GM21786 (cell line): ENCODE results near the gene ZIK1.
A peak's percentile ranks its signal among the peaks of the same experiment; 100 is the strongest.

Experiments used
- ATAC-seq: cut with Tn5 transposase; IDR thresholded peaks from one replicate; pipeline ENCODE4 v1.9.1; 2021; ENCODE audit not compliant: unreplicated experiment

ZIK1 gene

DNA sequence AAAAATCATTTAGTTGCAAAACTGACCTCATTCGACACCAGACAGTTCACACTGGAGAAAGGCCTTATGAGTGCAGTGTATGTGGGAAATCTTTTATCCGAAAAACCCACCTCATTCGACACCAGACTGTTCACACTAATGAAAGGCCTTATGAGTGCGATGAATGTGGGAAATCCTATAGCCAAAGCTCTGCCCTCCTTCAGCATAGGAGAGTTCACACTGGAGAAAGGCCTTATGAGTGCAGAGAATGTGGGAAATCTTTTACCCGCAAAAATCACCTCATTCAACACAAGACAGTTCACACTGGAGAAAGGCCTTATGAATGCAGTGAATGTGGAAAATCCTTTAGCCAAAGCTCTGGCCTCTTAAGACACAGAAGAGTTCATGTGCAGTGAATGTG is 23.0 kb downstream of the ZIK1 start:
- ATAC-seq = no peak

GRCh38 chr19:57611113-57611512 is 27.2 kb downstream of the ZIK1 start:
- no peak for ATAC-seq

GRCh38 chr19:57613941-57614743 is 30.2 kb downstream of the ZIK1 start, which contains the start of gene ZNF134:
TSS of gene ZNF134 (plus strand) at chr19:57614242. CDS start at chr19:57619469, 5,227 bp downstream.
- ATAC-seq = peak; percentile 97

GRCh38 chr19:57615346-57615745 is 31.4 kb downstream of the ZIK1 start:
- ATAC-seq = no peak

DNA sequence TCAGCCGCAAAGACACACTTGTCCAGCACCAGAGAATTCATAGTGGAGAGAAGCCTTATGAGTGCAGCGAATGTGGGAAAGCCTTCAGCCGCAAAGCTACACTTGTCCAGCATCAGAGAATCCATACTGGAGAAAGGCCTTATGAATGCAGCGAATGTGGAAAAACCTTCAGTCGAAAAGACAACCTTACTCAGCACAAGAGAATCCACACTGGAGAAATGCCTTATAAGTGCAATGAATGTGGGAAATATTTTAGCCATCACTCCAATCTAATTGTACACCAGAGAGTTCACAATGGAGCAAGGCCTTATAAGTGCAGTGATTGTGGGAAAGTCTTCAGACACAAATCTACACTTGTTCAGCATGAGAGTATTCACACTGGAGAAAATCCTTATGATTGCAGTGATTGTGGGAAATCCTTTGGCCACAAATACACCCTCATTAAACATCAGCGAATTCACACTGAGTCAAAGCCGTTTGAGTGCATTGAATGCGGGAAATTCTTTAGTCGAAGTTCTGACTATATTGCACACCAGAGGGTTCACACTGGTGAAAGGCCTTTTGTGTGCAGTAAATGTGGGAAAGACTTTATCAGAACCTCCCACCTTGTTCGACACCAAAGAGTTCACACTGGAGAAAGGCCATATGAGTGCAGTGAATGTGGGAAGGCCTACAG is 36.9 kb downstream of the ZIK1 start:
- ATAC-seq = no peak

DNA sequence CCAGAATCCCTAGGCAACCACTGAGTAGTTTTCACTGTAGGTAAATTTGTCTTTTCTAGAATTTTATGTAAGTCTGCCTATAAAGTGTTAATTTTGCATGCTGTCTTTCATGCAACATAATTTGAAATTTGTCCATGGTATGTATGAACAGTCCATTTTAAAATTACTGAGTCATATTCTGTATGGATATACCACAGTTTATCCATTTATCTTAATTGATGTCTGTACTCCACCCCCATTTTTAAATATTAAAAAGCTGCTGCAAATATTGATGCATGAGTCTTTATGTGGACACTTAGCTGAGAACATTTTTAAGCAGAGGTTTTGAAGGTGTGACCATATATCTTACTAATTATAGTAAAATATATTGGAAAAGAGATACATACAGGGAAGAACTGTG is 39.1 kb downstream of the ZIK1 start:
- no peak for ATAC-seq

DNA sequence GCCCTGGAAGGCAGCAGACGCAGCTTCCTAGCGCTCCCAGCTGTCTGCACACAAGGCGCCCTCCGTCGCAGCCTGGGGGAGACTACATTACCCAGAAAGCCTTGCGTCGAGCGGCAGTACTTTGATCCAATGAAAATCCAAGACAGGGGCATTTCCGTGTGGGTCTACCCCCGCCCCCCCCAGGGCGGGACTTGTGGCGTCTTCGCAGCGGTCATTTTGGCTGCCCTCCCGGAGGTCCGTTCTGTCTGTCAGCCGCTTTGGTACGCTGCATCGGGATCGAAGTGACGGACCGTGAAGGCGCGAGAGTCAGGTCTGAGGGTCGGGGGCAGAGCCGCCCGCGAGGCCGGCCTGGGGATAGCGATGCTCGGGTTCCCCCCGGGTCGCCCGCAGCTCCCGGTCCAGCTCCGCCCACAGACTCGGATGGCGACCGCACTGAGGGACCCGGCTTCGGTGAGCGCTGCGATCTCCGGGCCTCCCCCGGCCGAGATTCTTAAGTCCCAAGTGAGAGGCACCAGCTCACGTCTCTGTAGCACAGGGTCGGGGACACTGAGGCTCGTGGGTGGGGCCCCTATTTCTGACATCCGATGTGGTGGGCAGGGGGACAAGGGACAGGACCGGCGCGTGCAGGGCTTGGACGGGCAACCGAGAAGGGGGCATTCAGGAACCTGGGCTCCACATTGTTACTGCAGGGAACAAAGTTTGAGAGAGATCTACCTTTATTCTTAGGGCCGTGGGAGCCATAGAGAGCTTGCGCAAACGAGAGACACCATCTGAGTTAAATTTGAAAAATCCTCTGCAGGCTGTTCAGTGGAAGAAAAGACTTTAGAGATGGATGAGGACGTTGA is 49.3 kb downstream of the ZIK1 start, which contains the start of gene ZNF211:
Gene ZNF211 (plus strand): TSS at position 182 of the 845 bp plus-strand sequence. CDS start 179 bp downstream, at position 361.
- peak; percentile 95 for ATAC-seq

DNA sequence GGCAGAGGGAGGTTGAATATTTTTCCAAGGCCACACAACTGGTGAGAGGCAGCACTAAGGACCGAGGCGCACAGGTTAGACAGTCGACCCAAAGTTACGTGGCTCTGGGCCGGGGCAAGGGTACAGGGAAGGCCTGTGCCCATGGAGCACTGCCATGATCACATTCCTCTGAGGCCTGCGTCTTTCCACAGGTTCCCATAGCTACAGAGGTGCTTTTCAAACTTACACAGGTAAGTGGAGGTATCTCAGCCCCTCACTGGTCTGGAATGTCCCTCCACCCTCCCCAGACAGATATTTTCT is 49.8 kb downstream of the ZIK1 start:
- ATAC-seq = no peak

- ATAC-seq = no peak
Measured at GRCh38 chr19:57637379-57637778, 53.4 kb downstream of the ZIK1 start.

GRCh38 chr19:57641715-57642234 is 57.8 kb downstream of the ZIK1 start:
- ATAC-seq = no peak

GRCh38 chr19:57642396-57643046 is 58.6 kb downstream of the ZIK1 start:
- ATAC-seq = no peak
